Mesendoderm (in vitro differentiated cells): ENCODE results near the gene CLDN9.
"Not testable (repeated sequence)": the region's sequence is repeated elsewhere in the genome, so short reads cannot be mapped to it uniquely, and the experiment has no call there.

Experiments
- DNase-seq: peaks from one replicate; pipeline ENCODE4 v3.0.0; 2013
- H2AK5ac ChIP-seq: 2 replicates; pipeline ENCODE4 v1.6.1; 2013; ENCODE audit warnings: low read length, inconsistent platforms
- H2BK120ac ChIP-seq: 2 replicates; pipeline ENCODE4 v1.6.1; 2013; ENCODE audit warnings: low read depth, mild to moderate bottlenecking, low read length, moderate library complexity, mixed read lengths
- H2BK15ac ChIP-seq: replicated peaks from 2 replicates; pipeline ENCODE4 v1.6.1; 2013; ENCODE audit warnings: low read depth, mild to moderate bottlenecking, moderate library complexity
- H2BK5ac ChIP-seq: 2 replicates; pipeline ENCODE4 v1.6.1; 2013; ENCODE audit warnings: low read length, inconsistent platforms
- H3K18ac ChIP-seq: 2 replicates; pipeline ENCODE4 v1.6.1; 2013; ENCODE audit warnings: mild to moderate bottlenecking, low read length, mixed read lengths
- H3K23ac ChIP-seq: one replicate; pipeline ENCODE4 v1.6.1; 2013; ENCODE audit warnings: low read length
- H3K27ac ChIP-seq: 2 replicates; pipeline ENCODE4 v1.5.1; 2013; ENCODE audit warnings: low read depth, mild to moderate bottlenecking, inconsistent platforms, low read length, moderate library complexity
- H3K27me3 ChIP-seq: 2 replicates; pipeline ENCODE4 v1.6.1; 2013; ENCODE audit warnings: low read length, control low read depth, mild to moderate bottlenecking, inconsistent platforms; ENCODE audit not compliant: insufficient read depth, poor library complexity
- H3K36me3 ChIP-seq: 2 replicates; pipeline ENCODE4 v1.6.1; 2013; ENCODE audit warnings: low read length, inconsistent platforms; ENCODE audit not compliant: control insufficient read depth, insufficient read depth
- H3K4ac ChIP-seq: one replicate; pipeline ENCODE4 v1.6.1; 2013; ENCODE audit warnings: low read depth, mild to moderate bottlenecking, low read length, moderate library complexity
- H3K4me1 ChIP-seq: 2 replicates; pipeline ENCODE4 v1.6.1; 2013; ENCODE audit warnings: low read depth, low read length, inconsistent platforms; ENCODE audit not compliant: control insufficient read depth
- H3K4me2 ChIP-seq: 2 replicates; pipeline ENCODE4 v1.6.1; 2013; ENCODE audit warnings: low read length
- H3K4me3 ChIP-seq: 2 replicates; pipeline ENCODE4 v1.5.1; 2013; ENCODE audit warnings: mild to moderate bottlenecking, low read length
- H3K56ac ChIP-seq: one replicate; pipeline ENCODE4 v1.6.1; 2013; ENCODE audit warnings: low read length
- H3K79me1 ChIP-seq: 2 replicates; pipeline ENCODE4 v1.6.1; 2013; ENCODE audit warnings: low read length, inconsistent platforms
- H3K79me2 ChIP-seq: 2 replicates; pipeline ENCODE4 v1.6.1; 2013; ENCODE audit warnings: mild to moderate bottlenecking, low read length; ENCODE audit not compliant: control insufficient read depth, insufficient read depth
- H3K9ac ChIP-seq: 2 replicates; pipeline ENCODE4 v1.6.1; 2013; ENCODE audit warnings: low read length, inconsistent platforms
- H4K5ac ChIP-seq: one replicate; pipeline ENCODE4 v1.6.1; 2013; ENCODE audit warnings: low read length
- H4K8ac ChIP-seq: one replicate; pipeline ENCODE4 v1.6.1; 2013; ENCODE audit warnings: low read depth, mild to moderate bottlenecking, control low read depth, low read length, moderate library complexity
- WGBS: extraction: QIAGEN DNeasy Blood & Tissue Kit; methylation state at CpG from one replicate; pipeline ENCODE4 v1.1.7; 2013; ENCODE audit warnings: low lambda C conversion rate, missing lambda C conversion rate; ENCODE audit not compliant: insufficient coverage; ENCODE audit errors: extremely low coverage; 5-methylcytosine and 5-hydroxymethylcytosine counted together

Gene CLDN9

DNA sequence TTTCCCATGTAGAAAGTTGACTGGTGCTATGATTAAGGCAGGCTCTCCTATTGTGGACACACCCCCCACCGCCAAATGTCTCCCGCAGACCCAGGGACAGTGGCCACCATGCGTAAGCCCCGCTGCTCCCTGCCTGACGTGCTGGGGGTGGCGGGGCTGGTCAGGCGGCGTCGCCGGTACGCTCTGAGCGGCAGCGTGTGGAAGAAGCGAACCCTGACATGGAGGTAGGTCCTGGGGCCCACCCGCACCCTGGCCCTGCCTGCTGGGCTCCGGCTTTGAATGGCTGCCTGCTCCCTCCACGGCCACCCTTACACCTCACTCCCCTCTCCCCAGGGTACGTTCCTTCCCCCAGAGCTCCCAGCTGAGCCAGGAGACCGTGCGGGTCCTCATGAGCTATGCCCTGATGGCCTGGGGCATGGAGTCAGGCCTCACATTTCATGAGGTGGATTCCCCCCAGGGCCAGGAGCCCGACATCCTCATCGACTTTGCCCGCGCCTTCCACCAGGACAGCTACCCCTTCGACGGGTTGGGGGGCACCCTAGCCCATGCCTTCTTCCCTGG, 37.3 kb downstream of the CLDN9 start:
- Histone ChIP-seq H3K79me2 (no peaks in the 10 kb centered on the region), H4K8ac (no peak overlapping the region), H2BK15ac (no peak overlapping the region), H3K27me3 (peaks cover 4% of the 10 kb centered on the region), H3K4ac (no peak overlapping the region), H3K27ac (no peak overlapping the region), H2BK5ac (no peak overlapping the region), H3K18ac (no peak overlapping the region), H3K56ac (no peak overlapping the region), H3K4me2 (no peak overlapping the region), H4K5ac (no peak overlapping the region), H3K4me1 (no peaks in the 10 kb centered on the region), H3K36me3 (no peaks in the 10 kb centered on the region), H2AK5ac (no peak overlapping the region), H2BK120ac (no peak overlapping the region), H3K4me3 (no peak overlapping the region), H3K79me1 (no peaks in the 10 kb centered on the region), H3K9ac (no peak overlapping the region), H3K23ac (no peak overlapping the region)
- no CpG with 5 or more reads among the region's 26 CpGs for WGBS
- no peak for DNase-seq

DNA sequence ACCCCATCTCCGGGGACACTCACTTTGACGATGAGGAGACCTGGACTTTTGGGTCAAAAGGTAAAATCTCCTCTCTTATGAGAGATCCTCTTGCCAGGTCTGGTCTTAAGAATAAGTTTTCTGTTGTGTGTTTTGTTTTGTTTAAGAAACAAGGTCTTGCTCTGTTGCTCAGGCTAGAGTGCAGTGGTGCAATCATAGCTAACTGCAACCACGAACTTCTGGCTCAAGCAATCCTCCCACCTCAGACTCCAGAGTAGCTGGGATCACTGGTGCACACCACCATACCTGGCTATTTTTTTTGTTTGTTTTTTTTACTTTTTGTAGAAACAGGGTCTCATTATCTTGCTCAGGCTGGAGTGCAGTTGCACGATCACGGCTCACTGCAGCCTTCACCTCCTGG, 37.8 kb downstream of the CLDN9 start:
- WGBS = no CpG with 5 or more reads among the region's 5 CpGs
- H2BK15ac ChIP-seq = no peak overlapping the region
- no peak overlapping the region for H3K4me2 ChIP-seq
- H3K4me1 ChIP-seq = no peaks in the 10 kb centered on the region
- no peak overlapping the region for H3K4ac ChIP-seq
- H3K27ac ChIP-seq = no peak overlapping the region
- no peak for DNase-seq
- no peak overlapping the region for H2BK5ac ChIP-seq
- H3K23ac ChIP-seq = no peak overlapping the region
- H3K79me1 ChIP-seq = no peaks in the 10 kb centered on the region
- H3K9ac ChIP-seq = no peak overlapping the region
- H3K36me3 ChIP-seq = no peaks in the 10 kb centered on the region
- H2BK120ac ChIP-seq = no peak overlapping the region
- no peak overlapping the region for H3K56ac ChIP-seq
- no peak overlapping the region for H4K5ac ChIP-seq
- H3K27me3 ChIP-seq = peaks cover 4% of the 10 kb centered on the region
- no peak overlapping the region for H4K8ac ChIP-seq
- no peak overlapping the region for H2AK5ac ChIP-seq
- H3K79me2 ChIP-seq = no peaks in the 10 kb centered on the region
- H3K18ac ChIP-seq = no peak overlapping the region
- H3K4me3 ChIP-seq = no peak overlapping the region

DNA sequence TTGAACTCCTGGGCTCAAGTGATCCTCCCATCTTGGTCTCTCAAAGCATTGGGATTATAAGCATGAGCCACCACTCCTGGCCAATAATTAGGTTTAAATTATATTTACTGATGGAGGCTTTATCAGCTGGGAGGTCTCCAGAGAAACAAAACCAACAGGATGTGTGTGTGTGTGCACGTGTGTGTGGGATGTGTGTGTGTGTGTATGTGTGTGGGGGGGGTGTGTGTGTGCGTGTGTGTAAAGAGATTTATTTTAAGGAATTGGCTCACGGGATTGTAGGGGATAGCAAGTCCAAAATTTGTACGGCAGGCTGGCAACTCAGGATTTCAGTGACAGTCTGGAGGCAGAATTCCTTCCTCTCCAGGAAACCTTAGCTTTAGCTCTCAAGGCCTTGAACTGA, 38.3 kb downstream of the CLDN9 start:
- Histone ChIP-seq H3K4me3 (no peak overlapping the region), H3K79me2 (no peaks in the 10 kb centered on the region), H4K5ac (no peak overlapping the region), H3K79me1 (no peaks in the 10 kb centered on the region), H3K36me3 (no peaks in the 10 kb centered on the region), H3K4me2 (no peak overlapping the region), H2AK5ac (no peak overlapping the region), H3K4ac (no peak overlapping the region), H3K56ac (no peak overlapping the region), H3K4me1 (no peaks in the 10 kb centered on the region), H2BK5ac (no peak overlapping the region), H2BK120ac (no peak overlapping the region), H4K8ac (no peak overlapping the region), H3K27ac (no peak overlapping the region), H3K27me3 (peaks cover 4% of the 10 kb centered on the region), H3K23ac (no peak overlapping the region), H3K9ac (no peak overlapping the region), H3K18ac (no peak overlapping the region), H2BK15ac (no peak overlapping the region)
- DNase-seq = no peak
- 100% methylated on average over 2 of the region's 4 CpGs for WGBS

DNA sequence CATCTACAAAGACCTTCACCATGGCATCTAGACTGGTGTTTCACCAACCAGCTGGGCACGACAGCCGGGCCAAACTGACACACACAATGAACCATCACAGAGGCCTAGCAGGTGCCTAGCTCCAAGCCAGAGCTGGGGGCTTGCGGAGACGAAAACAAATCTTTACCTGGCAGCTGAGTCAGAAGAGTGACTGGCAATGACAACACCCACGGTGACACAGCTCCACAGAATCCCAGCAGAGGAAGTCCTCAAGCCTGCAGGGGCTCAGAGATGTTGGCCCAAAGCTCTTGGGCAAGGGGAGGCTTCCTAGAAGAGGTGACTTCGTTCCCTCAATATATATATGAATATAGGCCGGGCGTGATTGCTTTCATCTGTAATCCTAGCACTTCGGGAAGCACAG, 38.8 kb downstream of the CLDN9 start:
- H2BK15ac ChIP-seq = no peak overlapping the region
- H3K18ac ChIP-seq = no peak overlapping the region
- no peaks in the 10 kb centered on the region for H3K79me2 ChIP-seq
- no peaks in the 10 kb centered on the region for H3K36me3 ChIP-seq
- H3K79me1 ChIP-seq = no peaks in the 10 kb centered on the region
- no peak overlapping the region for H2BK120ac ChIP-seq
- H2BK5ac ChIP-seq = no peak overlapping the region
- no peak overlapping the region for H2AK5ac ChIP-seq
- no peak overlapping the region for H4K5ac ChIP-seq
- H3K9ac ChIP-seq = no peak overlapping the region
- no peak overlapping the region for H3K4me2 ChIP-seq
- no peak overlapping the region for H3K4ac ChIP-seq
- peaks cover 4% of the 10 kb centered on the region for H3K27me3 ChIP-seq
- WGBS = no CpG with 5 or more reads among the region's 9 CpGs
- H3K23ac ChIP-seq = no peak overlapping the region
- H3K4me3 ChIP-seq = no peak overlapping the region
- no peak overlapping the region for H3K56ac ChIP-seq
- H3K27ac ChIP-seq = no peak overlapping the region
- no peak overlapping the region for H4K8ac ChIP-seq
- no peaks in the 10 kb centered on the region for H3K4me1 ChIP-seq
- no peak for DNase-seq

DNA sequence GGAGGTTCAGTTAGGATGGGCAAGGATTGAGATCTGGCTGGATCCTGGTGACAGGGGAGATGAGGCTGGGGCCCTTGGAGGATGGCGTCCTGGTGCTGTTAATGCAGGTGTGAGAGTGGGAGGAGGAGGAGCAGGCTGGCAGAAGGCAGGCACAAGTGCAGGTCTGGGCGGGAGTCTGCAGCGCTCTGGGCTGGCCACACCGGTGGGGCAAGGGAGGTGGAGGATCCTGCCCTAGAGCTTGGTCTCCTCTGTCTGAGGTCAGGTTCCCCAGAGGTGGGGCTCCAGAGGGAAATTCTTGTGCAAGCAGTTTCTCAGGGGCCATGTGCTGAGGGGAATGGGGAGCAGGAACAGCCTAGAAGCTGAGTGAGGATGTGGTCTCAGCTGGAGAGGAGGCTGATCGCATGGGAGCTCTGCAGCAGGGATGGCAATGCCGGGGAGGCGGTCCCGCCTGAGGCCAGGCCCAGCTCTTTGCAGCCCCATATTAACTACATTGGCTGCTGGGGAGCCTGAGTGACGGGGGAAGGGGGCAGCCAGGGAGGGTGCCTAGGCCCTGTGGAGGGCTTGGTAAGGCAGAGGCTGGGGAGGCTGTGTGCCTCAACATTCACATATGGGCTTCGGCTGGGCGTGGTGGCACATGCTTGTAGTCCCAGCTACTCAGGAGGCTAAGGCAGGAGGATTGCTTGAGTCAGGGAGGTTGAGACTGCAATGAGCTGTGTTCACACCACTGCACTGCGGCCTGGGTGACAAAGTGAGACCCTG, 40.0 kb downstream of the CLDN9 start:
- not testable (repeated sequence) for H4K5ac ChIP-seq, H3K79me2 ChIP-seq, H3K79me1 ChIP-seq, DNase-seq, H3K36me3 ChIP-seq, H4K8ac ChIP-seq, H3K27me3 ChIP-seq, H3K56ac ChIP-seq, H2BK15ac ChIP-seq, H3K4ac ChIP-seq, H3K4me3 ChIP-seq, H3K9ac ChIP-seq, H3K4me2 ChIP-seq, H2BK120ac ChIP-seq, H3K4me1 ChIP-seq, H3K18ac ChIP-seq, H3K23ac ChIP-seq, H2BK5ac ChIP-seq, H3K27ac ChIP-seq, H2AK5ac ChIP-seq
- WGBS = no CpG with 5 or more reads among the region's 12 CpGs

DNA sequence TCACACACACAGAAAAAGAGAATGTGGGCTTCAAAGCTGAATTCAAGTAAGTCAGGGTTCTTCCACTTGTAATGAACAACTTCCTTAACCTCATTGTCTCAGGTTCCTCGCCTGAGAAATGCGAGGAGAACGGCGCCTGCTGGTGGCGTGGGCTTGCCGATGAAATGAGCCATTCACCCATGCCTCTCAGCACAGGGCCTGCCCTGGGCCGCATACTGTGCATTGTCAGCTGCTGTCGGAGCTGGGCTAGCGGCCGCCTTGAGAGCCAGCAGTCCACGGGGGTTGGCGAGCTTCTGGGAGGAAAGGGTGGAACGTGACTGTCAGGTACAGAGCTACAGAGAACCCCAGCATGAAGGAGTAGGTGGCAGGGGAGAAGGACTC, 40.6 kb downstream of the CLDN9 start:
- not testable (repeated sequence) for H4K8ac ChIP-seq, H3K23ac ChIP-seq, H3K79me1 ChIP-seq, H3K4me1 ChIP-seq, DNase-seq, H3K4me3 ChIP-seq, H3K4ac ChIP-seq, H3K18ac ChIP-seq, H4K5ac ChIP-seq, H3K27ac ChIP-seq, H2BK120ac ChIP-seq, H3K56ac ChIP-seq, H3K9ac ChIP-seq, H2BK15ac ChIP-seq, H2BK5ac ChIP-seq, H2AK5ac ChIP-seq, H3K36me3 ChIP-seq, H3K4me2 ChIP-seq, H3K27me3 ChIP-seq, H3K79me2 ChIP-seq
- no CpG with 5 or more reads among the region's 13 CpGs for WGBS
